Transverse colon (tissue), 4 donors: ENCODE measurements around the gene HOXC9. TPM values are rescaled to one million over a fixed set of nuclear protein-coding genes. Genes with fewer than 3 reads are reported as not detected.

ENCODE experiments used
- DNase-seq: peaks from one replicate; pipeline ENCODE4 v3.0.0-alpha.2; 2019
- H3K27ac ChIP-seq, 4 donors: fragments of 200-600 bp; sonication (generic); 2 replicates each; pipeline ENCODE4 v1.5.1; 2016 to 2018; ENCODE audit warnings: inconsistent platforms in 4 of 4
- H3K27me3 ChIP-seq: fragments of 200-600 bp; sonication (generic); 2 replicates; pipeline ENCODE4 v1.5.1; 2017; ENCODE audit warnings: inconsistent platforms
- H3K36me3 ChIP-seq, 4 donors: fragments of 200-600 bp; sonication (generic); 2 replicates each; pipeline ENCODE4 v1.5.1; 2017 to 2019; ENCODE audit warnings: inconsistent platforms in 4 of 4
- H3K4me1 ChIP-seq, 4 donors: fragments of 200-600 bp; sonication (generic); 2 replicates each; pipeline ENCODE4 v1.5.1; 2017 to 2020; ENCODE audit warnings: inconsistent platforms in 4 of 4
- H3K4me3 ChIP-seq, 4 donors: fragments of 200-600 bp; sonication (generic); 1 replicate in 1 of 4; 2 replicates in 3 of 4; pipeline versions ENCODE4 v1.5.1 to v1.6.1; 2017 to 2019; ENCODE audit warnings: inconsistent platforms in 4 of 4
- H3K9me3 ChIP-seq, 2 donors: fragments of 200-600 bp; sonication (generic); 2 replicates each; pipeline ENCODE4 v1.5.1; 2017 to 2019; ENCODE audit warnings: inconsistent platforms in 2 of 2
- CTCF ChIP-seq, 5 experiments: fragments of 200-600 bp in 3 of 5; fragments of 450-650 bp in 2 of 5; sonication (generic) in 3 of 5; IDR thresholded peaks; 1 replicate in 2 of 5; 2 replicates in 3 of 5; pipeline ENCODE4 v1.5.1; 2016 to 2017; ENCODE audit warnings: antibody characterized with exemption in 5 of 5, inconsistent platforms in 3 of 5, mild to moderate bottlenecking in 2 of 5, moderate library complexity in 1 of 5
- EP300 ChIP-seq: sonication (generic); formaldehyde crosslinking; IDR thresholded peaks from one replicate; pipeline ENCODE4 v1.6.1; 2017; ENCODE audit warnings: antibody characterized with exemption, low read depth
- POLR2A ChIP-seq: fragments of 450-650 bp; IDR thresholded peaks from one replicate; pipeline ENCODE4 v1.6.1; 2016; ENCODE audit warnings: antibody characterized with exemption, mild to moderate bottlenecking, moderate library complexity
- POLR2AphosphoS5 ChIP-seq, 3 donors: sonication (generic); formaldehyde crosslinking; IDR thresholded peaks; one replicate each; pipeline ENCODE4 v1.6.1; 2016; ENCODE audit warnings: antibody characterized with exemption in 3 of 3
- WGBS, 2 donors: methylation state at CpG; one replicate each; pipeline ENCODE4 v1.1.5; 2018; ENCODE audit warnings: low coverage in 1 of 2; 5-methylcytosine and 5-hydroxymethylcytosine counted together
- in situ Hi-C, 4 donors: fragments of 200-750 bp; cut with MboI; loops; one replicate each; pipeline versions ENCODE4 v1.15.0 to v1.15.1; 2017; ENCODE audit warnings: low sequenced_read_pairs in 3 of 4, low pct_ligation_motif_present in 1 of 4, low pct_unique_long_range_greater_than_20kb in 1 of 4
- intact Hi-C: fragments of 100-400 bp; cut with DNase I; formaldehyde crosslinking; loops from one replicate; pipeline ENCODE4 v1.15.1; 2023; ENCODE audit warnings: low total_unique reads
- total RNA-seq, 4 donors: library from RNA; depleted of rRNA; stranded (reverse); fragments of >200 nt; gene quantifications; one replicate each; pipeline ENCODE4 v1.1.0, GENCODE V29; 2016

Gene HOXC9
- total RNA-seq, 4 donors from 2014 or later: not detected

- in situ Hi-C loops: loop anchor here in 1 of 4 donors (10.0 kb wide), 1 partner anchor 172 kb away; no protein-coding TSS in a partner anchor
Observed at GRCh38 chr12:54022960-54023884, 23.3 kb downstream of the HOXC9 start.

GRCh38 chr12:54024127-54024526, 24.2 kb downstream of the HOXC9 start:
- in situ Hi-C loops (loop anchor here in 1 of 4 donors (10.0 kb wide), 1 partner anchor 171 kb away; no protein-coding TSS in a partner anchor), intact Hi-C loops (no loop called here)
- no peaks in the 10 kb centered on the region for H3K9me3 ChIP-seq
- 60 to 66% methylated on average over 5 to 17 of the region's 17 CpGs for WGBS, 2 donors
- peaks cover 4 to 30% (median 8%) of the 10 kb centered on the region in 4 donors for H3K4me1 ChIP-seq
- no peak for TF ChIP-seq EP300
- no peak for TF ChIP-seq POLR2AphosphoS5 (IDR thresholded peaks at IDR 0.05)
- no peak for TF ChIP-seq CTCF (IDR thresholded peaks at IDR 0.05)
- H3K4me3 ChIP-seq: no peak overlapping the region
- H3K27me3 ChIP-seq: peaks cover 100% of the 10 kb centered on the region
- no peak for DNase-seq
- H3K36me3 ChIP-seq: no peaks in the 10 kb centered on the region
- H3K27ac ChIP-seq: no peak overlapping the region

More at GRCh38 chr12:54022960-54023884, 23.3 kb downstream of the HOXC9 start:
- no peak overlapping the region for H3K4me3 ChIP-seq
- TF ChIP-seq EP300 (no peak), POLR2AphosphoS5 (IDR thresholded peaks at IDR 0.05) (no peak), CTCF (IDR thresholded peaks at IDR 0.05) (no peak), POLR2A (no peak)
- no peak for DNase-seq
- H3K27me3 ChIP-seq: peaks cover 100% of the 10 kb centered on the region
- H3K36me3 ChIP-seq: no peaks in the 10 kb centered on the region
- peaks cover 0 to 25% (median 5%) of the 10 kb centered on the region in 4 donors for H3K4me1 ChIP-seq
- H3K27ac ChIP-seq: no peak overlapping the region
- no peaks in the 10 kb centered on the region for H3K9me3 ChIP-seq
- 19 to 43% methylated on average over 4 to 8 of the region's 8 CpGs for WGBS, 2 donors
- intact Hi-C loops: no loop called here

GRCh38 chr12:54024581-54025305, 24.8 kb downstream of the HOXC9 start:
- Histone ChIP-seq H3K27ac (no peak overlapping the region), H3K27me3 (peaks cover 100% of the 10 kb centered on the region), H3K4me1 (peaks cover 7 to 24% (median 9%) of the 10 kb centered on the region in 4 donors), H3K9me3 (no peaks in the 10 kb centered on the region), H3K36me3 (no peaks in the 10 kb centered on the region), H3K4me3 (no peak overlapping the region)
- no peak for TF ChIP-seq POLR2AphosphoS5 (IDR thresholded peaks at IDR 0.05)
- 18 to 44% methylated on average over 3 to 5 of the region's 5 CpGs for WGBS, 2 donors
- in situ Hi-C loops: loop anchor here in 2 of 4 donors (5.0 to 10.0 kb wide), 2 partner anchors 168 to 170 kb away; no protein-coding TSS in a partner anchor
- intact Hi-C loops: no loop called here
- DNase-seq: no peak

- no peak overlapping the region for H3K27ac ChIP-seq
- H3K4me1 ChIP-seq: peaks cover 7 to 24% (median 9%) of the 10 kb centered on the region in 4 donors
- intact Hi-C loops: no loop called here
- no peaks in the 10 kb centered on the region for H3K9me3 ChIP-seq
- H3K4me3 ChIP-seq: no peak overlapping the region
- H3K27me3 ChIP-seq: peaks cover 100% of the 10 kb centered on the region
- H3K36me3 ChIP-seq: no peaks in the 10 kb centered on the region
- in situ Hi-C loops: loop anchor here in 2 of 4 donors (5.0 to 10.0 kb wide), 2 partner anchors 167 to 169 kb away; no protein-coding TSS in a partner anchor
- TF ChIP-seq EP300: no peak
- TF ChIP-seq CTCF (IDR thresholded peaks at IDR 0.05): no peak
- no peak for TF ChIP-seq POLR2AphosphoS5 (IDR thresholded peaks at IDR 0.05)
- no peak for TF ChIP-seq POLR2A
- WGBS, 2 donors: 21 to 23% methylated on average over 4 to 7 of the region's 7 CpGs
- DNase-seq: no peak
Observed at GRCh38 chr12:54025499-54026405, 25.8 kb downstream of the HOXC9 start.
